Measurements from ENCODE around the gene DCAF4.
"Not testable (repeated sequence)": the region's sequence is repeated elsewhere in the genome, so short reads cannot be mapped to it uniquely, and the experiment has no call there.

The DCAF4 gene

DNA sequence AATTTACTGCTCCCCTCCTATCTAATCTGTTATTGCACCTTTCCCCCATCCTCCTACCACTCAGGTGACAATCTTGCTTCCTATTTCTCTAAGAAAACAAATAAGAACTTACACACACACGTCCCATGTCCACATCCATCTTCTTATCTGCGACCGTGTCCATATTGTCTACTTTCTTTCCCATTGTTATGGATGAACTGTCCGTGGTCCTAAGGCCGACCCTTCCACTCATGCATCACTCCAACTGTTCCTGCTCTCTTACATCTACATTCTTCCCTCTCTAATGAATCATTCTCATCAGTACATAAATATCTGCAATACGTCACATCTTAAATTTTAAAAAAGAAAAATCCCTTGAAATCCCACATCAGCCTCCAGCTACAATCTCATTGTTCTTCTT lies 70.7 kb downstream of the DCAF4 start:
- H3K4me3 ChIP-seq (ENCODE audit: low read depth, low read length) = no peak overlapping the region
- TF ChIP-seq, protein P1, sequence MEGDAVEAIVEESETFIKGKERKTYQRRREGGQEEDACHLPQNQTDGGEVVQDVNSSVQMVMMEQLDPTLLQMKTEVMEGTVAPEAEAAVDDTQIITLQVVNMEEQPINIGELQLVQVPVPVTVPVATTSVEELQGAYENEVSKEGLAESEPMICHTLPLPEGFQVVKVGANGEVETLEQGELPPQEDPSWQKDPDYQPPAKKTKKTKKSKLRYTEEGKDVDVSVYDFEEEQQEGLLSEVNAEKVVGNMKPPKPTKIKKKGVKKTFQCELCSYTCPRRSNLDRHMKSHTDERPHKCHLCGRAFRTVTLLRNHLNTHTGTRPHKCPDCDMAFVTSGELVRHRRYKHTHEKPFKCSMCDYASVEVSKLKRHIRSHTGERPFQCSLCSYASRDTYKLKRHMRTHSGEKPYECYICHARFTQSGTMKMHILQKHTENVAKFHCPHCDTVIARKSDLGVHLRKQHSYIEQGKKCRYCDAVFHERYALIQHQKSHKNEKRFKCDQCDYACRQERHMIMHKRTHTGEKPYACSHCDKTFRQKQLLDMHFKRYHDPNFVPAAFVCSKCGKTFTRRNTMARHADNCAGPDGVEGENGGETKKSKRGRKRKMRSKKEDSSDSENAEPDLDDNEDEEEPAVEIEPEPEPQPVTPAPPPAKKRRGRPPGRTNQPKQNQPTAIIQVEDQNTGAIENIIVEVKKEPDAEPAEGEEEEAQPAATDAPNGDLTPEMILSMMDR (conservative IDR thresholded peaks at IDR 0.05; ENCODE audit: low read depth, low read length) = no peak
- DNase-seq (ENCODE audit: low read depth) = no peak

DNA sequence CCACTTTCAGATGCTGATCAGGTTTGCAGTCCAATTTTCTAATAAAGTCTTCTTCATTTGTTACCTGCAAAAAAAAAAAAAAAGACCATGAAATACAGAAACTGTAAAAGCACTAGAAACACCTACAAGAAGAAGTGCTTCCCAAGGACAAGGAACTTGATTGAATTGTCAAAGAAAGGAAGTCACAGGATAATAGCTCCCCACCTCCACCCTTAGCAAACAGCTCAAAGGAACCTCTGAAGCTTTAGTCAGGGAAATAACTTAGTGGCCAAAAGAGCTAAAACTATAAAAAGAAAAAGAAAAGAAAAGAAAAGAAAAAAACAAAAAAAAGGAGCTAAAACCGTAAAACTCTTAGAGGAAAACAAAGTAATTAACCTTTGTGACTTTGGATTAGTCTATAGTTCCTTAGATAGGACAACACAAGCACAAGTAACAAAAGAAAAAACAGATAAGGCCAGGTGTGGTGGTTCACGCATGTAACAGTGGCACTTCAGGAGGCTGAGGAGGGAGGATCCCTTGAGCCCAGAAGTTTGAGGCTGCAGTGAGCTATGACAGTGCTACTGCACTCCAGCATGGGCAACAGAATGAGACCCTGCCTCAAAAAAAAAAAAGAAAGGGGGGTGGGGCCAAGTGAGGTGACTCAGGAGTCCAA lies 72.1 kb downstream of the DCAF4 start:
- TF ChIP-seq, protein P1 (conservative IDR thresholded peaks at IDR 0.05; ENCODE audit: low read depth, low read length) = no peak
- no peak overlapping the region for H3K4me3 ChIP-seq (ENCODE audit: low read depth, low read length)
- DNase-seq (ENCODE audit: low read depth) = no peak

DNA sequence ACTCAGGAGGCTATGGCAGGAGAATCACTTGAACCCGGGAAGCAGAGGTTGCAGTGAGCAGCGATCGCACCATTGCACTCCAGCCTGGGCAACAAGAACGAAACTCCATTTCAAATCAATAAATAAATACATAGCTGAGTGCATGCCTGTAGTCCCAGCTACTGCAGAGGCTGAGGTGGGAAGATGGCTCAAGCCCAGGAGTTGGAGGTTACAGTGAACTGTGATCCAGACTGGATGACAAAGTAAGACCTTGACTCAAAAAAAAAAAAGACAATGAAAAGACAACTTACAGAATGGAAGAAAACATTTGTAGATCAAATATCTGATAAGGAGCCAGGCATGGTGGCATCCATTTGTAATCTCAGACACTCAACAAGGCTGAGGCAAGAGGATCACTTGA lies 73.1 kb downstream of the DCAF4 start:
- no peak for DNase-seq (ENCODE audit: low read depth)
- TF ChIP-seq, protein P1 (conservative IDR thresholded peaks at IDR 0.05; ENCODE audit: low read depth, low read length) = no peak
- no peak overlapping the region for H3K4me3 ChIP-seq (ENCODE audit: low read depth, low read length)

DNA sequence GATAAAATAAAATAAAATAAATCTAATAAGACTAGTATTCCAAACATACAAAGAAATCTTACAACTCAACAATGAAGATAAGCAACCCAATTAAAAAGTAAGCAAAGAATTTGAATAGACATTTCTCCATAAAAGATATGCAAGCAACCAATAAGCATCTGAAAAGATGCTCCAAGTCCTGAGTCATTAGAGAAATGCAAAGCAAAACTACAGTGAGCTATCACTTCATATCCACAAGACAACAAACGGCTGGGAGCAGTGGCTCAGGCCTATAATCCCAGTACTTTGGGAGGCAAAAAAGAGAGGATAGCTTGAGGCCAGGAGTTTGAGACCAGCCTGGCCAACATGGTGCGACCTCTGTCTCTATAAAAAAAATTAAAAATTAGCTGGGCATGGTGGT lies 73.8 kb downstream of the DCAF4 start:
- TF ChIP-seq, protein P1 (conservative IDR thresholded peaks at IDR 0.05; ENCODE audit: low read depth, low read length) = no peak
- no peak overlapping the region for H3K4me3 ChIP-seq (ENCODE audit: low read depth, low read length)
- no peak for DNase-seq (ENCODE audit: low read depth)

DNA sequence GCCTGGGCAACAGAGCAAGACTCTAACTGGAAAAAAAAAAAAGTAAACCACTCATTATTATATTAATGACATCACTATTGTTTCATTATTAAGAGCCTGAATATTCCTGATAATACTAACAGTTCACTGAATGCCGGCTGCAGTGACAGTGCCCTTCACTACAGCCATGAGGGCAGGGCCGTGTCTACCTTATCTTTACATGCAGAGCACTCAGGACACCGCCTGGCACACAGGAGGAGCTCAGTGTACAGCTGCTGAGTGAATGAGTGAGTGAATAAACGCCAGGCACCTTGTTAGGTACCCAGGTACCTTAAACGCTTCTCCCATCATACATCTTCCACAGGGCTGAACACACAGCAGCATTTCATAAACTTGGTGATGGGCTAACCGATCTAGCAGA lies 77.4 kb downstream of the DCAF4 start:
- H3K4me3 ChIP-seq (ENCODE audit: low read depth, low read length) = no peak overlapping the region
- no peak for DNase-seq (ENCODE audit: low read depth)
- TF ChIP-seq, protein P1 (conservative IDR thresholded peaks at IDR 0.05; ENCODE audit: low read depth, low read length) = no peak

DNA sequence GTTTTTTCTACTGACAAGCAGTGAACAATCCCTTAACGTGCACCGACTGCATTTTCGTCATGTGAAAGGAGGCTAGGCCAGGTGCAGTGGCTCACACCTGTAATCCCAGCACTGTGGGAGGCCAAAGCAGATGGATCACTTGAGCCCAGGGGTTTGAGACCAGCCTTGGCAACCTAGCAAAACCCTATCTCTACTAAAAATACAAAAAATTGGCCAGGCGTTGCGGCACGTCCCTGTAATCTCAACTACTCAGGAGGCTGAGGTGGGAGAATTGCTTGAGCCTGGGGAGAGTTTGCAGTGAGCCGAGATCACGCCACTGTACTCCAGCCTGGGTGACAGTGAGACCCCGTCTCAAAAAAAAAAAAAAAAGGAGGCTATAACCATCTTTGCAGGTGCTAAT lies 78.4 kb downstream of the DCAF4 start:
- H3K4me3 ChIP-seq (ENCODE audit: low read depth, low read length); DNase-seq (ENCODE audit: low read depth): not testable (repeated sequence)

DNA sequence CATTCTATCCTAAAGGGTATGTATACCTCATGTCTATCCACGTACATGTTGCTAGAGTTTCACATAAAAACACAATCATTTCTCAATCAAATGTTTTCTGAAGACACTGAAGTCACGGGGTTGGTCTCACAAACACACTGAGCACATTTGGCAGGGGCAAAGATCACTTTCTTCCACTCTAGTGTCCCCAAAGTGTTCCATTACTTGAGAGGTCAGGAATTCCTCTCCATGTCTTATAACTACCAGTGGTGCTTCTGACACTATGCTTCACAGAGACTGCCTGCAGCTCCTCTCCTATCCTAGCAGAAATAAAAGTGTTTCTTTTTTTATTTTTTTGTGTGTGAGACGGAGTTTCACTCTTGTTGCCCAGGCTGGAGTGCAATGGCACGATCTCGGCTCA lies 81.6 kb downstream of the DCAF4 start:
- peak; percentile 52 for DNase-seq (ENCODE audit: low read depth)
- TF ChIP-seq, protein P1 (conservative IDR thresholded peaks at IDR 0.05; ENCODE audit: low read depth, low read length) = no peak

More for the DNA sequence above, 81.6 kb downstream of the DCAF4 start:
- no peak overlapping the region for H3K4me3 ChIP-seq (ENCODE audit: low read depth, low read length)

Measured in choroid plexus epithelial cell (primary cell).